ENCODE data around the gene SVOP. TPM values are rescaled to one million over a fixed set of nuclear protein-coding genes. Genes with fewer than 3 reads are reported as not detected.

Gene SVOP
- total RNA-seq, 1 donor from 2014 or later, result not detected

DNA sequence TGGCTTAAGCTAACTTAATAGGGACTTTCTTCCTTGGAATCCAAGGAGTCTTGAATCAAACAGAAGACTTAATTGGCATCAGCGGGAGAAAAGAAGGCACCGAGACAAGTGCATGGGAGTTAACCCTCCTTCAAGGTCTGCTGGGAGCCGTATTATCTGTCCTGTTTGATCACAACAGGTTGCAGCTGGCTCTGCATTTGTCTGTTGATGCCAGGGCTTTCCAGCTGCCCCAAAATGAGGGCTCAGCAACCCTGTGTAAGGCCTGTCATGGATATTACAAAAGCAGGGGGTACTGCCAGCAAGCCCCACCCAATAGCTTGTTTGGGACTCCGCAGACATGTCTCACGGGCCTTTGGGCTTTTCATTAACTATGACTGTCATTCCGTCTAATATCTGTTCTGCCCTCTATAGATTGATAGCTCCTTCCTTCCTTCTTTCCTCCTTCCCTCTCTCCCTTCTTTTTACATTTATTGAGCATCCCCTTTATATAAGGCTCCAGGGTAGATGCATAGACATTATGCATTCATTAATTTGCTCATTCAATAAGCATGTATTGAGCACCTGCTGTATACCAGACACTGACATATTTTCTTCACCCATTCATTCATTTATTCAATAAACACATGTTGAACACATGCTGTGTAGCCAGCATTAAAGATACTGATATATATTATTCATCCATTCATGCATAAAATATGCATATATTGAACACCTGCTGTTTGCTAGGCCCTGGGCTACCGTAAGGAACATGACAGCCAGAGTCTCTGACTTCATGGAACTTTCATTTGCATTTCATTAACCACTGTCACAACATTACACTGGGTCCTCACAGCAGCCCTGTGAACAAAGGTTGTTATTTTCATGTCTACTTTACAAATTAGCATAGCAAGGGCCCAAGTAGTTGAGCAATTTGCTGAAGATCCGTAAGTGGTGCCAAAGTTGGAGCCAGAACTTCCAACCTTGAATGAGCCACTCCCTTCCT lies 56.2 kb downstream of the SVOP start:
- DNase-seq (ENCODE audit: low spot score), result no peak
- Mint-ChIP-seq H3K27me3 (ENCODE audit: low read depth) (no peaks in the 10 kb centered on the region), H3K9me3 (no peaks in the 10 kb centered on the region), H3K4me3 (ENCODE audit: low read depth) (no peak overlapping the region), H3K4me1 (ENCODE audit: low read depth) (no peaks in the 10 kb centered on the region), H3K36me3 (ENCODE audit: low read depth) (no peaks in the 10 kb centered on the region), H3K27ac (no peak overlapping the region)
- intact Hi-C loops (cut with micrococcal nuclease), result no loop called here

DNA sequence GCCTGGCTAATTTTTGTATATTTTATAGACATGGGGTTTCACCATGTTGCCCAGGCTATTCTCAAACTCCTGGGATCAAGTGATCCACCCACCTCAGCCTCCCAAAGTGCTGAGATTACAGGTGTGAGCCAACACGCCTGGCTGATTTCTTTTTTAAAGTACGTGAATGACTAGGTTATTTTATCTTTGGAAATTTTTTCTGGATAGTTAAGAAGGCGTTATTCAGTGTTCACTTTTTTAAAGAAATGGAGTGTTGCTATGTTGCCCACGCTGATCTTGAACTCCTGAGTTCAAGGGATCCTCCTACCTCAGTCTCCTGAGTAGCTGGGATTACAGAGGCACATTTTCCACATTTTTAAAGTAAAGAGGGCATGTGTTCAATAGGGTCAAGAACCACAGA lies 58.6 kb downstream of the SVOP start:
- Mint-ChIP-seq H3K36me3 (ENCODE audit: low read depth) (no peaks in the 10 kb centered on the region), H3K27ac (no peak overlapping the region), H3K4me3 (ENCODE audit: low read depth) (no peak overlapping the region)

DNA sequence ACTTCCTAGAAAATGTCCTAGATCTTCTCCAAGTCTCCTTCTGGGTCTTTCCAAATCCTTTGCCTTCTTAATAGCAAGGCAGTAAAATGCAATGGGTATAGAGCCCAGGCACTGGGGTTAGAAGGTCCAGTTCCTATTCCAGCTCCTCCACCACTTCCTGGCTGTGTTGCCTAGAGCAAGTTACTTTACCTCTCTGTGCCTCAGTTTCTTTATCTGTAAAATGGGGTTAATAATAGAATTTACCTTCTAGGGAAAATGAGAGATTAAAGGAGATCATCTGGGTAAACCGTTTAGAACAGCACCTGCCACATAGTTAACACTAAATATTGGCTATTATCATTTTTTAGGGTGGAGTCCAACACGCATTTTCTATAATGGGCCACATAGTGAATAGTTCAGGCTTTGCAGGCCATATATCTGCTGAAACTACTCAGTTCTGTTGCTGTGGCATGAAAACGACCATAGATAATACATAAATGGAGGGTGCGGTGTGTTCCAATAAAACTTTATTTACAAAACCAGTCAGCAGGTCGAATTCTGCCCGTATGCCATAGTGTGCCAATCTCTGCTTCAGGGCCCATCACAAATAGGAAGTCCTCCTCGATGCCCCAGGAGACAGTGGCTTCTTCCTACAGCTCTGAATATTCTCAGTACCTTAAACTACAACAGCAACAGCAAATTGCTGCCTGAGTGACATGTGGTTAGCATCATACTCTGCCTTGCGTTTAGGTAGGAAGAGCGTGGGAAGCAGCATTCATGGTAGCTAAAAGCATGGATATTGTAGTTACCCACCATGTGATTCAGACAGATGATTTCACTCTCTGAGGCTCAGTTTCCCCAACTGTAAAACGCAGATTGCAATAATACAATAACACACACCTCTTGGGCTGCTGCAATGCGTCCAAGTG lies 60.9 kb downstream of the SVOP start:
- intact Hi-C loops (cut with micrococcal nuclease), result no loop called here
- H3K9me3 Mint-ChIP-seq, result no peaks in the 10 kb centered on the region
- H3K36me3 Mint-ChIP-seq (ENCODE audit: low read depth), result no peaks in the 10 kb centered on the region
- no peaks in the 10 kb centered on the region for H3K4me1 Mint-ChIP-seq (ENCODE audit: low read depth)
- H3K27me3 Mint-ChIP-seq (ENCODE audit: low read depth), result peaks cover 3% of the 10 kb centered on the region
- no peak for DNase-seq (ENCODE audit: low spot score)
- no peak overlapping the region for H3K4me3 Mint-ChIP-seq (ENCODE audit: low read depth)
- no peak overlapping the region for H3K27ac Mint-ChIP-seq

More for the DNA sequence above, 58.6 kb downstream of the SVOP start:
- no peaks in the 10 kb centered on the region for H3K9me3 Mint-ChIP-seq
- no peak for DNase-seq (ENCODE audit: low spot score)
- H3K4me1 Mint-ChIP-seq (ENCODE audit: low read depth), result no peaks in the 10 kb centered on the region
- no peaks in the 10 kb centered on the region for H3K27me3 Mint-ChIP-seq (ENCODE audit: low read depth)
- intact Hi-C loops (cut with micrococcal nuclease), result no loop called here

- intact Hi-C loops (cut with micrococcal nuclease), result no loop called here
- no peaks in the 10 kb centered on the region for H3K9me3 Mint-ChIP-seq
- peaks cover 5% of the 10 kb centered on the region for H3K27me3 Mint-ChIP-seq (ENCODE audit: low read depth)
- DNase-seq (ENCODE audit: low spot score), result no peak
- H3K27ac Mint-ChIP-seq, result no peak overlapping the region
- no peaks in the 10 kb centered on the region for H3K4me1 Mint-ChIP-seq (ENCODE audit: low read depth)
- H3K4me3 Mint-ChIP-seq (ENCODE audit: low read depth), result no peak overlapping the region
- H3K36me3 Mint-ChIP-seq (ENCODE audit: low read depth), result no peaks in the 10 kb centered on the region
These were observed 65.5 kb downstream of the SVOP start for GRCh38 chr12:108955225-108955835.

DNA sequence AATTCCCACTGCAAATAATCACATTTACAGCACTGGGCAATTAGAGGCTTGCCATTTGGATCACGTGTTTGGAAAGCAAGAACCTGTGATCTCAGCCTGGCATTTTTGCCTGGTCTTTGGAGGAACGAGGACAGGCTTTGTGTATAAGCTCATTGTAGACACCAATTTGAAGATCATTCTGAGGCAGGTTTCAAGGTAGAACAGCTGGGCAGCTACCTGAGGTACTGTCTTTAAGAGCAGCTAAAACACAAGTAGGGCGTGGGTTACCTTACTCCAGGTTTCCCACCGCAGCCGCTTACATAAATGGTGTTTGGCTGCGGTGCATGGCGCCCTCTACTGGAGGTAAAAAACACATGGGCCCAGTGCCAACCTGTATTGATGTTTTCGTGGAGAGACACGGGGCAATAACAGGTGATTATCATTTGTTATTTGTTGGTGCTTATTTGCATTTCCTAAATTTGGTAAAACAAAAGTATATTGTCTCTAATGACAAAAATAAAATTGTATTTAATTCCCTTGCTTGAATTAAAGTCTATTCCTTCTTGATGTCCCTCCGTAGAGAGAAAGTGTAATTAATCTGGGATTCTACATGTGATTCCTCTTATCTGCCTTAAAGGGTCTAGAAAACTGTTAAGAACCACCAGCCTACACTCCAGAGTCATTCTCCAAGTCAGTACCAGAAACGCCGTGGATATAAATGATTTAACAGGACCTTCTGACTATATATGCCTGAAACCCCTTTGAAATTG lies 69.7 kb downstream of the SVOP start:
- no peaks in the 10 kb centered on the region for H3K36me3 Mint-ChIP-seq (ENCODE audit: low read depth)
- no peak overlapping the region for H3K4me3 Mint-ChIP-seq (ENCODE audit: low read depth)
- H3K27me3 Mint-ChIP-seq (ENCODE audit: low read depth), result peaks cover 14% of the 10 kb centered on the region
- DNase-seq (ENCODE audit: low spot score), result peak; percentile 52
- no peaks in the 10 kb centered on the region for H3K4me1 Mint-ChIP-seq (ENCODE audit: low read depth)
- peaks cover 8% of the 10 kb centered on the region for H3K9me3 Mint-ChIP-seq
- intact Hi-C loops (cut with micrococcal nuclease), result loop anchor here (1.0 to 5.0 kb wide), 5 partner anchors 66 to 388 kb away; partner anchors contain the start of gene ALKBH2
- H3K27ac Mint-ChIP-seq, result no peak overlapping the region

- Mint-ChIP-seq H3K36me3 (ENCODE audit: low read depth) (no peaks in the 10 kb centered on the region), H3K4me1 (ENCODE audit: low read depth) (no peaks in the 10 kb centered on the region), H3K27me3 (ENCODE audit: low read depth) (peaks cover 17% of the 10 kb centered on the region), H3K9me3 (peaks cover 8% of the 10 kb centered on the region), H3K4me3 (ENCODE audit: low read depth) (no peak overlapping the region), H3K27ac (no peak overlapping the region)
- no peak for DNase-seq (ENCODE audit: low spot score)
- intact Hi-C loops (cut with micrococcal nuclease), result loop anchor here (2.0 to 5.0 kb wide), 2 partner anchors 65 to 142 kb away; partner anchors contain the start of gene ALKBH2
These were observed 70.9 kb downstream of the SVOP start for GRCh38 chr12:108949976-108950375.

DNA sequence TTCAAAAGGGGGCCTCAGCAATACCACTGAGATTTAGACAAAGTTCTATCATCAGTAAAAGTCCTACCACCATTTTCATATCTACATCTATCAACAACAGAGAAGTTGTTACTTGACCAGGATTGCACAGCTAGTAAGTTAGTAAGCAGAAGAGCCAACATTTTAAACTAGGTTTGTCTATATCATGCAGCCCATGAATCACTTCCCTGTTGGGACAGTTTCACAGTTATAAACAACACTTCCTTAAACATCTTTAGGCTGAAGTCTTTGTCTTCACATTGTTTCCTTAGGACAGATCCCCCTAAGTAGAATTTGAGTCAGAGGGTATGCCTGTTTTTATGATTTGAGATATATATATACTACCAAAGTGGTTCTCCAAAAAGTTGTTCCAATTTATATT lies 72.5 kb downstream of the SVOP start:
- no peaks in the 10 kb centered on the region for H3K36me3 Mint-ChIP-seq (ENCODE audit: low read depth)
- H3K9me3 Mint-ChIP-seq, result peaks cover 8% of the 10 kb centered on the region
- peaks cover 17% of the 10 kb centered on the region for H3K27me3 Mint-ChIP-seq (ENCODE audit: low read depth)
- H3K4me1 Mint-ChIP-seq (ENCODE audit: low read depth), result no peaks in the 10 kb centered on the region
- H3K4me3 Mint-ChIP-seq (ENCODE audit: low read depth), result no peak overlapping the region
- intact Hi-C loops (cut with micrococcal nuclease), result no loop called here
- DNase-seq (ENCODE audit: low spot score), result no peak
- H3K27ac Mint-ChIP-seq, result no peak overlapping the region

DNA sequence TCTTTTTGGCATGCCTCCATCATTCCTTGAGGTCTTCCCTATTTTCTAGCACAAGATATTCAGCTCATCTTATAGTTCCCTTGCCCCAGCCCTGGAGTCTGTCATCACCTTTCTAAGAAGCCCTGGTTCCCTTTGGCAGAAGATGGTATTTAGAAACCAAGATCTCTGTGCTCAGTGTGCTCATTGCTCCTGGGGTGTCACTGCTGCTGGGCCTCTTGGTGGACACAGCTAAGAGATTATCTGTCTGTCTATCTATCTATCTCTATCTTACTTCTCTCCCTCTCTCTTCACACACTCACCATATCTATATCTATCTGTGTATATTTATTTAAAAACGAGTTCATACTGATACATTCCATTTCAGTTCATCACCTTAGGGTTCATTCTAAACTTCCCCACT lies 73.8 kb downstream of the SVOP start:
- Mint-ChIP-seq H3K27ac (no peak overlapping the region), H3K4me3 (ENCODE audit: low read depth) (no peak overlapping the region), H3K4me1 (ENCODE audit: low read depth) (no peaks in the 10 kb centered on the region), H3K9me3 (peaks cover 8% of the 10 kb centered on the region), H3K27me3 (ENCODE audit: low read depth) (peaks cover 15% of the 10 kb centered on the region), H3K36me3 (ENCODE audit: low read depth) (no peaks in the 10 kb centered on the region)
- intact Hi-C loops (cut with micrococcal nuclease), result no loop called here
- DNase-seq (ENCODE audit: low spot score), result no peak

- intact Hi-C loops (cut with micrococcal nuclease), result no loop called here
- Mint-ChIP-seq H3K27ac (no peak overlapping the region), H3K27me3 (ENCODE audit: low read depth) (peaks cover 2% of the 10 kb centered on the region), H3K4me3 (ENCODE audit: low read depth) (no peak overlapping the region), H3K36me3 (ENCODE audit: low read depth) (no peaks in the 10 kb centered on the region), H3K4me1 (ENCODE audit: low read depth) (no peaks in the 10 kb centered on the region), H3K9me3 (no peaks in the 10 kb centered on the region)
- no peak for DNase-seq (ENCODE audit: low spot score)
These were observed 80.7 kb downstream of the SVOP start for GRCh38 chr12:108940138-108940537.

DNA sequence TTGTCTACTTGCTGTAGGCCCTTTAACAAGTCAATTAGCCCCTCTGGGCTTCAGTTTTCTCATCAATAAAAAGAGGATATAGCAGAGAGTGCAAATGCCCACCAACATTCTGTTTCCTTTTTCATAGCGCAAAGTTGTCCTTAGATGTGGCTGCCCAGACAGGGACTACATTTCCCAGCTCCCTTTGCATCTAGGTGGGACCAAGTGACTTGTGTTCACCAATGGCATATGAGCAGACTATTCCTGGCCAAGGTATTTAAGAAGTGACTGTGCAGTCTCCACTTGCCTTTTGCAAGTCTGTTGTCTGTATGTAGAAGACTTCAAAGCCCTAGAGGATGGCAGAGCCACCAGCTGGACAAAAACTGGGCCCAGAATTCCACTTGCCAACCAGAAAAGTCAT lies 81.3 kb downstream of the SVOP start:
- H3K27me3 Mint-ChIP-seq (ENCODE audit: low read depth), result peaks cover 2% of the 10 kb centered on the region
- intact Hi-C loops (cut with micrococcal nuclease), result no loop called here
- DNase-seq (ENCODE audit: low spot score), result no peak
- H3K4me1 Mint-ChIP-seq (ENCODE audit: low read depth), result no peaks in the 10 kb centered on the region
- no peaks in the 10 kb centered on the region for H3K36me3 Mint-ChIP-seq (ENCODE audit: low read depth)
- no peaks in the 10 kb centered on the region for H3K9me3 Mint-ChIP-seq
- no peak overlapping the region for H3K27ac Mint-ChIP-seq
- H3K4me3 Mint-ChIP-seq (ENCODE audit: low read depth), result no peak overlapping the region

GRCh38 chr12:108938247-108938924 lies 82.5 kb downstream of the SVOP start:
- no peak overlapping the region for H3K27ac Mint-ChIP-seq

More at GRCh38 chr12:108938247-108938924, 82.5 kb downstream of the SVOP start:
- intact Hi-C loops (cut with micrococcal nuclease), result no loop called here
- Mint-ChIP-seq H3K9me3 (no peaks in the 10 kb centered on the region), H3K36me3 (ENCODE audit: low read depth) (no peaks in the 10 kb centered on the region), H3K4me3 (ENCODE audit: low read depth) (no peak overlapping the region), H3K27me3 (ENCODE audit: low read depth) (peaks cover 2% of the 10 kb centered on the region), H3K4me1 (ENCODE audit: low read depth) (no peaks in the 10 kb centered on the region)
- no peak for DNase-seq (ENCODE audit: low spot score)
